Activated CD8-positive, alpha-beta T cell treated with anti-CD3 and anti-CD28 coated beads for 36 hours (primary cell): ENCODE measurements around the gene LRRTM1. TPM values are rescaled to one million over a fixed set of nuclear protein-coding genes. Genes with fewer than 3 reads are reported as not detected.

Experiments used
- ATAC-seq: fragments of 200-7000 bp; cut with Tn5 transposase; one replicate; pipeline ENCODE4 v1.10.0; 2021; ENCODE audit warnings: mild to moderate bottlenecking, moderate library complexity
- CTCF ChIA-PET: fragments of 350-600 bp; sonication (Branson Sonifier 250); formaldehyde crosslinking; loops from one replicate; lab custom pipeline; 2021; ENCODE audit warnings: antibody characterized with exemption; lab: Charles Lee
- POLR2A ChIA-PET: fragments of 350-600 bp; sonication (Branson Sonifier 250); formaldehyde crosslinking; loops from one replicate; lab custom pipeline; 2021; ENCODE audit warnings: antibody characterized with exemption; lab: Charles Lee
- DNase-seq: peaks from one replicate; pipeline ENCODE4 v3.0.0-alpha.2; 2020
- H3K27ac Mint-ChIP-seq: one replicate; pipeline ENCODE4 v1.8.0; 2021; ENCODE audit warnings: mild to moderate bottlenecking, mixed read lengths
- H3K27me3 Mint-ChIP-seq: one replicate; pipeline ENCODE4 v1.8.0; 2021; ENCODE audit warnings: mixed read lengths
- H3K36me3 Mint-ChIP-seq: one replicate; pipeline ENCODE4 v1.8.0; 2021; ENCODE audit warnings: low read depth, mixed read lengths
- H3K4me1 Mint-ChIP-seq: one replicate; pipeline ENCODE4 v1.8.0; 2021; ENCODE audit warnings: low read depth, mixed read lengths
- H3K4me3 Mint-ChIP-seq: one replicate; pipeline ENCODE4 v1.8.0; 2021; ENCODE audit warnings: mild to moderate bottlenecking, moderate library complexity, mixed read lengths
- H3K9me3 Mint-ChIP-seq: one replicate; pipeline ENCODE4 v1.8.0; 2021; ENCODE audit warnings: mixed read lengths
- intact Hi-C: fragments of 100-400 bp; cut with micrococcal nuclease; formaldehyde crosslinking; loops from one replicate; pipeline ENCODE4 v1.10.0; 2022
- total RNA-seq, 2 experiments: library from RNA; stranded (reverse); gene quantifications; one replicate each; pipeline ENCODE4 v1.2.3, GENCODE V29; 2021
- TF ChIP-seq, protein P1 (sequence below): fragments of 200-600 bp; IDR thresholded peaks from one replicate; pipeline ENCODE4 v1.8.0; 2022; ENCODE audit warnings: antibody characterized with exemption, mild to moderate bottlenecking

Gene LRRTM1
- total RNA-seq, 2 experiments from 2014 or later = not detected

DNA sequence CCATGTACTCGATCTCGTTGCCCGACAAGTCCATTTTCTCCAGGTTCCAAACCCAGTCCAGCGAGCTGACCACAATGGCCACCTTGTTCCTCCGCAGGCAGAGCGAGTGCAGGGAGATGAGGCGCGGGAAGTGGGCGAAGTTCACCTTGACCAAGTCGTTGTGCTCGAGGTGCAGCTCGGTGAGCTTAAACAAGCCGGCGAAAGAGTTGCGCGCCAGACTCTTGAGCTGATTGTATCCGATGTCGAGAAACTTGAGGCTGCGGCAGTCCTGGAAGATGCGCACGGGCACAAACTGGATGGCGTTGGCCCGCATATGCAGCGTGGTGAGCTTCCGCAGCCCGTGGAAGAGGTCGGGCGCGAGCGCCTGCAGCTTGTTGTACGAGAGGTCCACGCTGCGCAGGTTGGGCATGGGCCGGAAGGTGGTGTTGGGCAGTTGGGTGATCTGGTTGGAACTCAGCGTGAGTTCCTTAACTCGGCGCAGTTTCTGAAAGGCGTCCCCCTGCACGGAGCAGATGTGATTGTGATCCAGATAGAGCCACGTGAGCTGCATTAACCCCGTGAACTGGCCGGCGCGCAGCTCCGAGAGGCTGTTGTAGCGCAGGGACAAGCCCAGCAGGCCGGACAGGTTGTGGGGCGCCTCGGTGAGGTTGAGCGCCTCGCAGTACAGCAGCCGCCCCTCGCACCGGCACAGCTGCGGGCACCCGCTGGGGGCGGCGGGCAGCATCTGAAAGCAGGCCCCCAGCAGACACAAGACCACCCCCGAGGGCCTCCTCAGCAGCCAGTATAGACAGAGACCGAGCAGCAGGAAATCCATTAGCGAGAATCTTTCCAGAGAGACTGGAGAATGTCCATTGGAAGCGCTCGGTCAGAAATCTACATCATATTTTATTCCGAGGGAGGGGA, 1.3 kb downstream of the LRRTM1 start:
- no peaks in the 10 kb centered on the region for H3K36me3 Mint-ChIP-seq
- H3K4me1 Mint-ChIP-seq = peaks cover 2% of the 10 kb centered on the region
- POLR2A ChIA-PET = interaction anchor here (0.6 kb wide), 1 partner anchor 12 kb away, joined by 3 read pairs; no protein-coding TSS in a partner anchor
- TF ChIP-seq, protein P1, sequence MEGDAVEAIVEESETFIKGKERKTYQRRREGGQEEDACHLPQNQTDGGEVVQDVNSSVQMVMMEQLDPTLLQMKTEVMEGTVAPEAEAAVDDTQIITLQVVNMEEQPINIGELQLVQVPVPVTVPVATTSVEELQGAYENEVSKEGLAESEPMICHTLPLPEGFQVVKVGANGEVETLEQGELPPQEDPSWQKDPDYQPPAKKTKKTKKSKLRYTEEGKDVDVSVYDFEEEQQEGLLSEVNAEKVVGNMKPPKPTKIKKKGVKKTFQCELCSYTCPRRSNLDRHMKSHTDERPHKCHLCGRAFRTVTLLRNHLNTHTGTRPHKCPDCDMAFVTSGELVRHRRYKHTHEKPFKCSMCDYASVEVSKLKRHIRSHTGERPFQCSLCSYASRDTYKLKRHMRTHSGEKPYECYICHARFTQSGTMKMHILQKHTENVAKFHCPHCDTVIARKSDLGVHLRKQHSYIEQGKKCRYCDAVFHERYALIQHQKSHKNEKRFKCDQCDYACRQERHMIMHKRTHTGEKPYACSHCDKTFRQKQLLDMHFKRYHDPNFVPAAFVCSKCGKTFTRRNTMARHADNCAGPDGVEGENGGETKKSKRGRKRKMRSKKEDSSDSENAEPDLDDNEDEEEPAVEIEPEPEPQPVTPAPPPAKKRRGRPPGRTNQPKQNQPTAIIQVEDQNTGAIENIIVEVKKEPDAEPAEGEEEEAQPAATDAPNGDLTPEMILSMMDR = no peak
- intact Hi-C loops = no loop called here
- H3K27me3 Mint-ChIP-seq = peaks cover 48% of the 10 kb centered on the region
- H3K4me3 Mint-ChIP-seq = no peak overlapping the region
- no peaks in the 10 kb centered on the region for H3K9me3 Mint-ChIP-seq
- H3K27ac Mint-ChIP-seq = no peak overlapping the region
- CTCF ChIA-PET = no interaction called here
- DNase-seq = no peak
- no peak for ATAC-seq

DNA sequence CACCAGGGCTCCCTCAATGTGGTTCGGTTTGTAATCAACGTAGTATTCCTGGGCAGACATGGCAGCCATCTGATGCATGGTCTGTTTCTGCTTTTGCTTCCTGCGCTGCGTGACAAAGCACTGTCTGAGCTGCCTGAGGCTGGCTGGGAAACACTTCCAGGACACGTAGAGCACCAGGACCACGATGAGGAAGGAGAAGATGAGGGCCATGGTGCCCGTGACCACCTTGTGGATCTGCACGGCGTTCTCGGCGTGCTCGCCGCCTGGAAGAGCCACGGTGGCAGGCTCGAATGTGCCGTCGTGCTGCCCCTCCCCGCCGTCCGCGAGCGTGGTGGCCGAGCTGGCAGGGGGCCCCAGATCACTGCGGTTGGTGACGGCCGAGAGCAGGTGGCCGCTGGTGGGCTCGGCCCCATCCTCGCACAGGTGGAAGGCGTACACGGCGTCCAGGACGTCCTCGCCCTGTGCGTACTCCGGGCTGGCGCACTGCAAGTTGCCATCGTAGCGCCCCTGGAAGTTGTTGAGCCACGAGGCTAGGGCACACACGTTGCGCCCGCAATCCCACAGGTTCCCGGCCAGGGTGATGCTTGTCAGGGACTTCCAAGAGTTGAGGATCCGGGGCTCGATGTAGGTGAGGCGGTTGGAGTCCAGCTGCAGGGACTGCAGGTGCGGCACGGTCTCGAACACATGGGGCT, 2.1 kb downstream of the LRRTM1 start:
- TF ChIP-seq, protein P1 = no peak
- H3K36me3 Mint-ChIP-seq = no peaks in the 10 kb centered on the region
- POLR2A ChIA-PET = interaction anchor here (0.6 kb wide), 1 partner anchor 11 kb away, joined by 3 read pairs; no protein-coding TSS in a partner anchor
- intact Hi-C loops = no loop called here
- H3K27me3 Mint-ChIP-seq = peaks cover 48% of the 10 kb centered on the region
- no peak for ATAC-seq
- no peak overlapping the region for H3K27ac Mint-ChIP-seq
- no peak overlapping the region for H3K4me3 Mint-ChIP-seq
- DNase-seq = no peak
- H3K4me1 Mint-ChIP-seq = peaks cover 2% of the 10 kb centered on the region
- no peaks in the 10 kb centered on the region for H3K9me3 Mint-ChIP-seq
- CTCF ChIA-PET = no interaction called here

DNA sequence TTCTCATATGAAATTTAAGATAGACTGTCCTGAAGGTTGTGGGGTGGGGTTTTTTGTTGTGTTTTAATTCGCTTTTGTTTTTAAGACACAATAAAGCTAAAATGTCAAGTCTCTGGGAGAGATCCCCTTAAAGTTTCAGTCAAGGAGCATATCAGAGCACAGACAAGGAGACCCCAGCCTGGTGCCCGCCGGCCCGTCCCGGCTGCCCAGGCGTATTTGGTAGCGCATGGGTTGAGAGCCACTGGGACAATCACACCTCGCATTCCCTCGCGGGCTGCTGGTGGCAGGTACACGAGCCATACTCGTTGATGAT, 2.6 kb downstream of the LRRTM1 start:
- Mint-ChIP-seq H3K4me1 (peaks cover 2% of the 10 kb centered on the region), H3K9me3 (no peaks in the 10 kb centered on the region), H3K4me3 (no peak overlapping the region), H3K27me3 (peaks cover 48% of the 10 kb centered on the region), H3K27ac (no peak overlapping the region), H3K36me3 (no peaks in the 10 kb centered on the region)
- TF ChIP-seq, protein P1 = no peak
- ATAC-seq (no peak), DNase-seq (no peak)
- POLR2A ChIA-PET = no interaction called here
- intact Hi-C loops = no loop called here
- CTCF ChIA-PET = no interaction called here

DNA sequence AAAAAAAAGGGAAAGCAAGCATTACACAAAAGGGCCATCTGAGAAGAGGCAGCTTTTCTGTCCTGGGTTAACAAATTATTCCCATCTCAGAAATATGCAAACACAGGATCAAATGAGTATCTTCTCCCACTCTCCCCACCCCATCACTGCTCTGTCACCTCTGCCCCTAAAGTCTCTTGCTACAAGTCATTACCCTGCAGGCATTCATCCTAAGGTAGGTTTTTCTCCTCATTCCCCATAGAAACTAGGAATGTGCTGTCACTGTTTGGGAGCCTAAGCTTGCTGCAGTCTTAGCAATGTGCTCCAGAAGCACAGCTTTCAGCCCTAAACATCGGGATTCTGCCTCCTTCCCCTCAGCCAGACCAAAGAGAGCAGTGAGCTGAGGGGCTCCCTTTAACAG, 3.6 kb downstream of the LRRTM1 start:
- no peak for ATAC-seq
- H3K27ac Mint-ChIP-seq = no peak overlapping the region
- TF ChIP-seq, protein P1 = no peak
- peaks cover 43% of the 10 kb centered on the region for H3K27me3 Mint-ChIP-seq
- DNase-seq = no peak
- POLR2A ChIA-PET = no interaction called here
- intact Hi-C loops = no loop called here
- CTCF ChIA-PET = no interaction called here
- no peaks in the 10 kb centered on the region for H3K9me3 Mint-ChIP-seq
- no peaks in the 10 kb centered on the region for H3K36me3 Mint-ChIP-seq
- peaks cover 2% of the 10 kb centered on the region for H3K4me1 Mint-ChIP-seq
- no peak overlapping the region for H3K4me3 Mint-ChIP-seq

DNA sequence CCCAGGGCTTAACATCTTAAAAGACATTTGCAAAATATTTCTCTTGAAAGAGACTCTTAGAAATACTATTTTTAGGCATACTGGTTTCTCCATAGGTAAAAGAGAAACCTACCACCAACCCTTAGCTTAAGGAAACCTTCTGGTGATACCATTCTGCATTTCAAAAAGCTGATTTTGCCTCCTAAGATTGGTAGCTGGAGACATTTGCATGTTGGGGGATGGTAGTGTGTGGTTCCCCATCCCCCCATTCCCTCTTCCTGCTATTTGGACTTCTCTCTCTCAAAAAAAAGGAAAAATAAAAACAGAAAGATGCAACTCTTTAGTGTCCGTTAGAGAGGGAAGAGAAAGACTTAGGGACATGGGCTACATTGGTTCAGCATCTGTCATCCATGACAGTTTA, 4.2 kb downstream of the LRRTM1 start:
- ChIA-PET POLR2A (interaction anchor here (0.7 kb wide), 1 partner anchor 9 kb away, joined by 3 read pairs; no protein-coding TSS in a partner anchor), CTCF (no interaction called here)
- intact Hi-C loops = no loop called here
- Mint-ChIP-seq H3K36me3 (no peaks in the 10 kb centered on the region), H3K9me3 (peaks cover 3% of the 10 kb centered on the region), H3K4me1 (peaks cover 2% of the 10 kb centered on the region), H3K27me3 (peaks cover 40% of the 10 kb centered on the region), H3K27ac (no peak overlapping the region), H3K4me3 (no peak overlapping the region)
- no peak for DNase-seq
- TF ChIP-seq, protein P1 = no peak
- ATAC-seq = no peak
